Adrenal gland (tissue), 5 donors: ENCODE measurements around the gene FAM76A.

Source experiments
- CTCF ChIP-seq, 6 experiments: fragments of 450-650 bp in 4 of 6; fragments of 200-600 bp in 2 of 6; sonication (generic) in 1 of 6; IDR thresholded peaks; 1 replicate in 5 of 6; 2 replicates in 1 of 6; pipeline versions ENCODE4 v1.5.1 to v1.8.0; 2016 to 2021; ENCODE audit warnings: antibody characterized with exemption in 6 of 6, mild to moderate bottlenecking in 2 of 6, moderate library complexity in 1 of 6
- POLR2A ChIP-seq, 2 donors: fragments of 450-650 bp; IDR thresholded peaks; one replicate each; pipeline ENCODE4 v1.6.1; 2017; ENCODE audit warnings: antibody characterized with exemption in 2 of 2, mild to moderate bottlenecking in 2 of 2, moderate library complexity in 1 of 2
- donor health status: DM: no; HTN: no; CAD: no.

GRCh38 chr1:27684176-27684575 lies 41.6 kb upstream of the FAM76A start:
- TF ChIP-seq CTCF (IDR thresholded peaks at IDR 0.05) (no peak), POLR2A (IDR thresholded peaks at IDR 0.05) (no peak)
